Trophoblast cell (in vitro differentiated cells and primary cell): ENCODE measurements around the gene RIPK1.

Experiments
- DNase-seq, 2 donors: peaks; one replicate each; pipeline ENCODE4 v3.0.0-alpha.2; 2016
- H2AFZ ChIP-seq: 2 replicates; pipeline ENCODE4 v1.6.1; 2013; ENCODE audit warnings: low read length, moderate library complexity, mild to moderate bottlenecking; ENCODE audit not compliant: insufficient read depth, poor library complexity
- H2AK5ac ChIP-seq: 2 replicates; pipeline ENCODE4 v1.6.1; 2013; ENCODE audit warnings: mild to moderate bottlenecking, low read length
- H2BK120ac ChIP-seq: 2 replicates; pipeline ENCODE4 v1.6.1; 2013; ENCODE audit warnings: low read length, mild to moderate bottlenecking, moderate library complexity; ENCODE audit not compliant: insufficient read depth, poor library complexity
- H2BK12ac ChIP-seq: 2 replicates; pipeline ENCODE4 v1.6.1; 2013; ENCODE audit warnings: mild to moderate bottlenecking, low read length, moderate library complexity
- H2BK5ac ChIP-seq: 2 replicates; pipeline ENCODE4 v1.6.1; 2013; ENCODE audit warnings: low read length, low read depth, moderate library complexity, mild to moderate bottlenecking; ENCODE audit not compliant: poor library complexity
- H3K14ac ChIP-seq: 2 replicates; pipeline ENCODE4 v1.6.1; 2013; ENCODE audit warnings: mild to moderate bottlenecking, low read length
- H3K18ac ChIP-seq: 2 replicates; pipeline ENCODE4 v1.6.1; 2013; ENCODE audit warnings: mild to moderate bottlenecking, low read length
- H3K23ac ChIP-seq: 2 replicates; pipeline ENCODE4 v1.6.1; 2013; ENCODE audit warnings: low read length
- H3K27ac ChIP-seq: 2 replicates; pipeline ENCODE4 v1.5.1; 2013; ENCODE audit warnings: low read depth, mild to moderate bottlenecking, inconsistent platforms, low read length, moderate library complexity
- H3K27me3 ChIP-seq: 2 replicates; pipeline ENCODE4 v1.6.1; 2013; ENCODE audit warnings: inconsistent platforms, mild to moderate bottlenecking, low read length, moderate library complexity; ENCODE audit not compliant: insufficient read depth
- H3K36me3 ChIP-seq, 2 experiments: 1 replicate in 1 of 2; 2 replicates in 1 of 2; pipeline ENCODE4 v1.6.1; 2013; ENCODE audit warnings: low read length in 2 of 2, mild to moderate bottlenecking in 2 of 2, moderate library complexity in 1 of 2; ENCODE audit not compliant: insufficient read depth in 2 of 2, control insufficient read depth in 1 of 2
- H3K4ac ChIP-seq: 2 replicates; pipeline ENCODE4 v1.6.1; 2013; ENCODE audit warnings: low read depth, mild to moderate bottlenecking, low read length, moderate library complexity
- H3K4me1 ChIP-seq, 2 experiments: 1 replicate in 1 of 2; 2 replicates in 1 of 2; pipeline ENCODE4 v1.6.1; 2013; ENCODE audit warnings: low read length in 2 of 2, mild to moderate bottlenecking in 2 of 2, moderate library complexity in 1 of 2; ENCODE audit not compliant: insufficient read depth in 2 of 2, control insufficient read depth in 1 of 2
- H3K4me2 ChIP-seq: 2 replicates; pipeline ENCODE4 v1.6.1; 2013; ENCODE audit warnings: inconsistent platforms, mild to moderate bottlenecking, low read length, moderate library complexity
- H3K4me3 ChIP-seq: 2 replicates; pipeline ENCODE4 v1.5.1; 2013; ENCODE audit warnings: mild to moderate bottlenecking, low read depth, low read length, inconsistent platforms
- H3K79me1 ChIP-seq: one replicate; pipeline ENCODE4 v1.6.1; 2013; ENCODE audit warnings: low read length
- H3K79me2 ChIP-seq: 2 replicates; pipeline ENCODE4 v1.6.1; 2013; ENCODE audit warnings: low read length, mild to moderate bottlenecking; ENCODE audit not compliant: control insufficient read depth, insufficient read depth, poor library complexity
- H3K9ac ChIP-seq: 2 replicates; pipeline ENCODE4 v1.6.1; 2013; ENCODE audit warnings: mild to moderate bottlenecking, low read length
- H3K9me3 ChIP-seq: 2 replicates; pipeline ENCODE4 v1.6.1; 2013; ENCODE audit warnings: low read depth, mild to moderate bottlenecking, control low read depth, inconsistent platforms, low read length; ENCODE audit not compliant: insufficient read depth
- H4K12ac ChIP-seq: 2 replicates; pipeline ENCODE4 v1.6.1; 2013; ENCODE audit warnings: low read depth, mild to moderate bottlenecking, low read length, moderate library complexity
- H4K8ac ChIP-seq: 2 replicates; pipeline ENCODE4 v1.6.1; 2013; ENCODE audit warnings: low read depth, mild to moderate bottlenecking, low read length, moderate library complexity
- H4K91ac ChIP-seq: one replicate; pipeline ENCODE4 v1.6.1; 2013; ENCODE audit warnings: low read depth, mild to moderate bottlenecking, low read length, moderate library complexity
- WGBS: extraction: QIAGEN DNeasy Blood & Tissue Kit; methylation state at CpG from one replicate; pipeline ENCODE4 v1.1.7; 2013; ENCODE audit warnings: missing lambda C conversion rate; ENCODE audit not compliant: insufficient read length, insufficient coverage; ENCODE audit errors: extremely low coverage; 5-methylcytosine and 5-hydroxymethylcytosine counted together

The RIPK1 gene

DNA sequence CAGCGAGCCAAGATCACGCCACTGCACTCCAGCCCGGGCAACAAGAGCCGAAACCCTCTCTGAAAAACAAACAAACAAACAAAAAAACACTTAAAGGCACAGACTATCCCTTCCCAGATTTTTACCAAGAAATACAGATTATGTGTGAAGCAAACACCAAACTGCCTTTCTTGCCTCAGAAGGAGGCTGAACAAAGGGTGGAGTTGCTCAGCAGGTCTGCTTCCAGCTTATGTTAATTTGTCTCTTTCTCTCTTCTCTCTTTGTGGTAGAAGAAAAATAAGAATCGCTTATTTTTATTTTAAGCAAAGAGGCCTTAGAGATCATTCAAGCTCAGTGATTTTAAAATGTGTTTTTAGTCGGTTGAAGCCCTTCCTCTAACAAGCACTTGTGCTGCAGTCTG lies 74.9 kb downstream of the RIPK1 start:
- Histone ChIP-seq H2BK12ac (no peak overlapping the region), H3K4me3 (no peak overlapping the region), H3K4ac (no peak overlapping the region), H4K8ac (no peak overlapping the region), H3K14ac (no peak overlapping the region), H2BK5ac (no peak overlapping the region), H3K79me2 (no peaks in the 10 kb centered on the region), H2AFZ (no peak overlapping the region), H3K27me3 (no peaks in the 10 kb centered on the region), H2AK5ac (no peak overlapping the region), H3K36me3 (peaks cover 22 to 27% of the 10 kb centered on the region in 2 experiments), H2BK120ac (no peak overlapping the region), H3K18ac (no peak overlapping the region), H4K91ac (no peak overlapping the region), H3K23ac (no peak overlapping the region), H4K12ac (no peak overlapping the region), H3K9ac (no peak overlapping the region), H3K9me3 (peaks cover 5% of the 10 kb centered on the region), H3K4me1 (no peaks in the 10 kb centered on the region), H3K27ac (no peak overlapping the region), H3K79me1 (no peaks in the 10 kb centered on the region), H3K4me2 (no peak overlapping the region)
- whole genome bisulfite sequencing = no CpG with 5 or more reads among the region's 6 CpGs
- no peak for DNase-seq

DNA sequence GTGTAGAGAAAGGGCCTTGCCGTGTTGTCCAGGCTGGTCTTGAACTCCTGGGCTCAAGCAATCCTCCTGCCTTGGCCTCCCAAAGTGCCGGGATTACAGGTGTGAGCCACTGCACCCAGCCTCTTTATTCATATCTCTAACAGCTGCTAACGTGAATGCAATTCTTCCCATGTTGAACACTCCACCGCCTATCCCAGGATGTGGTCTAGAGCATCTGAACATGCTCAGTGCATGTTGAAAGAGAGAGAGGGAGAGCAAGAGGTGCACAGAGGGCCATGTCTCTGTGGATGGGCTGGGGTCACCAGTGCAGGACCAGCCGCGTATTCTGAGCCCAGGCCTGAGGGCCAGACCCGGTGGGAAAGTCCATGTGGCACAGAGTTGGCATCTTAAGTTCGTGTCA lies 76.3 kb downstream of the RIPK1 start:
- no peak overlapping the region for H3K9ac ChIP-seq
- no peak overlapping the region for H3K23ac ChIP-seq
- no CpG with 5 or more reads among the region's 8 CpGs for WGBS
- no peak overlapping the region for H2BK12ac ChIP-seq
- H2AFZ ChIP-seq = no peak overlapping the region
- no peaks in the 10 kb centered on the region for H3K4me1 ChIP-seq
- peaks cover 22 to 33% of the 10 kb centered on the region in 2 experiments for H3K36me3 ChIP-seq
- H3K27me3 ChIP-seq = no peaks in the 10 kb centered on the region
- H2BK5ac ChIP-seq = no peak overlapping the region
- H4K8ac ChIP-seq = no peak overlapping the region
- no peak overlapping the region for H3K4me3 ChIP-seq
- H3K9me3 ChIP-seq = peaks cover 7% of the 10 kb centered on the region
- H3K79me1 ChIP-seq = no peaks in the 10 kb centered on the region
- no peak overlapping the region for H3K18ac ChIP-seq
- H3K4me2 ChIP-seq = no peak overlapping the region
- DNase-seq = no peak
- no peak overlapping the region for H4K12ac ChIP-seq
- H2BK120ac ChIP-seq = no peak overlapping the region
- H3K14ac ChIP-seq = no peak overlapping the region
- no peak overlapping the region for H3K27ac ChIP-seq
- H2AK5ac ChIP-seq = no peak overlapping the region
- H4K91ac ChIP-seq = no peak overlapping the region
- H3K79me2 ChIP-seq = no peaks in the 10 kb centered on the region
- H3K4ac ChIP-seq = no peak overlapping the region

DNA sequence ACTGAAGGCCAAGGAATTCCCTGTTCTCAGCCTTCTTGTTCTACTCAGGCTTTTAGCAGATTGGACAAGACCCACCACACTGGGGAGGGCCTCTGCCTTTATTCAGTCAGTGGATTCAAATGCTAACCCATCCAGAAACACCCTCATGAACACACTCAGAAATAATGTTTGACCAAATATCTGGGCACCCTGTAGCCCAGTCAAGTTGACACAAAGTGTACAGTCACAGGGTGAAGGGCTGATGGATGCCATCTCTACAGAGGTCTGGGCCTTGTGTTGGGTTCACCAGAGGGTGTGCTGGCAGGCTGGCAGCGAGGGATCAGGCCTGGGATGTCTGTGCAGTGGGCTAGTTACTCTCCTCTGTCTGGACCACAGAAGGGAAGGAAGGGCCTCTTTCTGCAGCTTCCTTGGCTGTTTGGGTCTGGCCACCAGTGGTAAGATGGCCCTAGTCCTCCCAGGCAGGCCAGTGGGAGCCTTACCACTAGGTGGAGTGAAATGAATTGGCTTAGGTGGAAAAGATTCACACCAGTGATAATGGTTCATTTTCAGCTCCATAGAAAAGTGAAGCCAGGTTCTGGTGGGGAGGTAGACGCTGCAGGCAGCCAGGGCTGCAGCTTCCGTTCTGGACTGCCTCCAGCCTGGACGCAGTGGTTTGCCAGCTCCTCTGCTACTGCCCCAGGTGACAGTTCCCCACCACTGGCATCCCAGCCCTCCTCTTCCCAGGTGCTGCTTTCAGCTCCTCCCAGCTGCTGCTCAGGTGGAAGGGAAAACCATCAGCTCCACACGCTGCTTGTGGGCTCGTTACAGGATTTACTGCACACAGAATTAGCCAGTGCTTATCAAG lies 79.8 kb downstream of the RIPK1 start:
- Histone ChIP-seq H3K27ac (no peak overlapping the region), H3K18ac (no peak overlapping the region), H2BK120ac (no peak overlapping the region), H3K9me3 (peaks cover 7% of the 10 kb centered on the region), H2BK5ac (no peak overlapping the region), H3K23ac (no peak overlapping the region), H4K91ac (no peak overlapping the region), H3K4me1 (no peaks in the 10 kb centered on the region), H3K4me2 (no peak overlapping the region), H2AK5ac (no peak overlapping the region), H3K9ac (no peak overlapping the region), H4K8ac (no peak overlapping the region), H3K4ac (no peak overlapping the region), H3K4me3 (no peak overlapping the region), H3K14ac (no peak overlapping the region), H3K79me1 (no peaks in the 10 kb centered on the region), H3K36me3 (peaks cover 22 to 32% of the 10 kb centered on the region in 2 experiments), H2AFZ (no peak overlapping the region), H3K79me2 (no peaks in the 10 kb centered on the region), H3K27me3 (no peaks in the 10 kb centered on the region), H4K12ac (no peak overlapping the region), H2BK12ac (no peak overlapping the region)
- DNase-seq = peak in 1 of 2 donors; percentile 31
- WGBS = no CpG with 5 or more reads among the region's 6 CpGs

DNA sequence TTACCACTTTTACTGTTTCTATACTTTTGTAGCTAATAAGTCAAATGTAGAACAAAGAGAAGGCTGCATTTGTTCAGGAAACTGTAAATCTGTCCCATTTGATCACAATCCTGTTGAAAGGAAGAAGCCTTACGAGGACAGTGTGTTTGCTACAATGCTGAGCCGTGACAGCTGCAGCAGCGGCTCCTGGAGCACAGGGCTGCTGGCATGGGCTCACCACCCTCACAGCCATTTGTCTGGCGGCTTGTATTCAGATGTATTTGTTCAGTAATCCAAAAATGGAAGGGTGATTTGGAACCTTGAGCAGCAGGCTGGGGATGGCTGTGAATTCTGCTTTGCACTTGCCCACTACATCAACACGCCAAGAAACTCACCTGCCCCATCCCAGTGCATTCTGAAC lies 83.4 kb downstream of the RIPK1 start:
- Histone ChIP-seq H3K9me3 (peaks cover 7% of the 10 kb centered on the region), H3K79me1 (peaks cover under 1% of the 10 kb centered on the region), H2BK12ac (no peak overlapping the region), H3K4me1 (peaks cover 0 to under 1% of the 10 kb centered on the region in 2 experiments), H3K36me3 (peaks cover 20 to 35% of the 10 kb centered on the region in 2 experiments), H2BK120ac (no peak overlapping the region), H3K9ac (no peak overlapping the region), H3K27ac (no peak overlapping the region), H4K8ac (no peak overlapping the region), H3K4me3 (no peak overlapping the region), H3K4ac (no peak overlapping the region), H3K4me2 (no peak overlapping the region), H4K12ac (no peak overlapping the region), H3K23ac (no peak overlapping the region), H2AK5ac (no peak overlapping the region), H3K79me2 (peaks cover 1% of the 10 kb centered on the region), H2BK5ac (no peak overlapping the region), H4K91ac (no peak overlapping the region), H3K27me3 (no peaks in the 10 kb centered on the region), H2AFZ (no peak overlapping the region), H3K18ac (no peak overlapping the region), H3K14ac (no peak overlapping the region)
- WGBS = no CpG with 5 or more reads among the region's 5 CpGs
- peak in 1 of 2 donors; percentile 32 for DNase-seq
